Kidney epithelial cell (primary cell): Measurements from ENCODE around the gene EBPL. TPM values are rescaled to one million over a fixed set of nuclear protein-coding genes. Genes with fewer than 3 reads are reported as not detected.

Source experiments
- total RNA-seq: library from RNA; depleted of rRNA; stranded (reverse); fragments of >200 nt; gene quantifications from 2 replicates; pipeline ENCODE4 v1.2.3, GENCODE V29; 2015

EBPL gene
- total RNA-seq, 1 donor from 2014 or later, result 67.2 TPM

Other genes starting within 250 kb of the EBPL start
- gene CAB39L, start 247.4 kb downstream of the EBPL start, total RNA-seq, result 12.7 and 18.3 TPM in 2 replicates
- 4.1 and 5.3 TPM in 2 replicates for gene SETDB2, start 247.2 kb downstream of the EBPL start, total RNA-seq
- gene PHF11, start 195.5 kb downstream of the EBPL start, total RNA-seq, result 24.9 and 27.8 TPM in 2 replicates
- gene RCBTB1, start 105.9 kb downstream of the EBPL start, total RNA-seq, result 22.6 and 26.0 TPM in 2 replicates
- 0.14 TPM in 1 of 2 replicates, not detected in the other for gene ARL11, start 63.0 kb downstream of the EBPL start, total RNA-seq
- gene KPNA3, start 101.2 kb upstream of the EBPL start, total RNA-seq, result 32.0 and 32.2 TPM in 2 replicates
- gene SPRYD7, start 244.9 kb upstream of the EBPL start, total RNA-seq, result 4.4 and 6.0 TPM in 2 replicates